Measurements from ENCODE around the gene SERPINA1. TPM values are rescaled to one million over a fixed set of nuclear protein-coding genes. Genes with fewer than 3 reads are reported as not detected.

SERPINA1 gene
- total RNA-seq, 1 experiment from 2014 or later, result not detected

- H4K20me1 ChIP-seq (ENCODE audit: insufficient read depth, low read depth, low read length), result no peaks in the 10 kb centered on the region
- H3K4me2 ChIP-seq (ENCODE audit: low read depth, low read length, poor library complexity, severe bottlenecking), result no peak overlapping the region
- no peaks in the 10 kb centered on the region; the same call in 1 of the 2 replicates for H3K27me3 ChIP-seq (ENCODE audit: low read length)
- no peak overlapping the region for H3K4me3 ChIP-seq (ENCODE audit: low read length)
- no peaks in the 10 kb centered on the region for H3K36me3 ChIP-seq (ENCODE audit: insufficient read depth, low read length)
- no peak overlapping the region for H2AFZ ChIP-seq (ENCODE audit: low read length)
- H3K9ac ChIP-seq (ENCODE audit: low read length), result no peak overlapping the region
- H3K27ac ChIP-seq (ENCODE audit: low read length), result no peak overlapping the region
- H3K9me2 ChIP-seq (replicated peaks; ENCODE audit: insufficient read depth, low read length), result no peaks in the 10 kb centered on the region
- DNase-seq, result no peak
- no peaks in the 10 kb centered on the region for H3K4me1 ChIP-seq (ENCODE audit: low read length)
- H3K79me2 ChIP-seq (ENCODE audit: low read length), result no peaks in the 10 kb centered on the region
- H3K9me3 ChIP-seq (ENCODE audit: low read length), result no peaks in the 10 kb centered on the region
Observed at GRCh38 chr14:94383777-94384176, 4.6 kb downstream of the SERPINA1 start.

- H3K36me3 ChIP-seq (ENCODE audit: insufficient read depth, low read length), result no peaks in the 10 kb centered on the region
- no peaks in the 10 kb centered on the region; the same call in 1 of the 2 replicates for H3K27me3 ChIP-seq (ENCODE audit: low read length)
- no peaks in the 10 kb centered on the region for H3K9me2 ChIP-seq (replicated peaks; ENCODE audit: insufficient read depth, low read length)
- no peak for DNase-seq
- no peaks in the 10 kb centered on the region for H4K20me1 ChIP-seq (ENCODE audit: insufficient read depth, low read depth, low read length)
- H3K27ac ChIP-seq (ENCODE audit: low read length), result no peak overlapping the region
- H3K4me2 ChIP-seq (ENCODE audit: low read depth, low read length, poor library complexity, severe bottlenecking), result no peak overlapping the region
- H3K79me2 ChIP-seq (ENCODE audit: low read length), result no peaks in the 10 kb centered on the region
- no peak overlapping the region for H3K4me3 ChIP-seq (ENCODE audit: low read length)
- no peaks in the 10 kb centered on the region for H3K4me1 ChIP-seq (ENCODE audit: low read length)
- H2AFZ ChIP-seq (ENCODE audit: low read length), result no peak overlapping the region
- no peaks in the 10 kb centered on the region for H3K9me3 ChIP-seq (ENCODE audit: low read length)
- H3K9ac ChIP-seq (ENCODE audit: low read length), result no peak overlapping the region
Observed at GRCh38 chr14:94382716-94383596, 5.4 kb downstream of the SERPINA1 start.

GRCh38 chr14:94382099-94382715 lies 6.2 kb downstream of the SERPINA1 start:
- Histone ChIP-seq H3K79me2 (ENCODE audit: low read length) (no peaks in the 10 kb centered on the region), H3K9me3 (ENCODE audit: low read length) (no peaks in the 10 kb centered on the region), H3K9ac (ENCODE audit: low read length) (no peak overlapping the region), H3K36me3 (ENCODE audit: insufficient read depth, low read length) (no peaks in the 10 kb centered on the region), H3K27ac (ENCODE audit: low read length) (no peak overlapping the region), H3K4me3 (ENCODE audit: low read length) (no peak overlapping the region), H3K27me3 (ENCODE audit: low read length) (no peaks in the 10 kb centered on the region; the same call in 1 of the 2 replicates), H3K4me1 (ENCODE audit: low read length) (no peaks in the 10 kb centered on the region), H3K9me2 (replicated peaks; ENCODE audit: insufficient read depth, low read length) (no peaks in the 10 kb centered on the region), H3K4me2 (ENCODE audit: low read depth, low read length, poor library complexity, severe bottlenecking) (no peak overlapping the region), H4K20me1 (ENCODE audit: insufficient read depth, low read depth, low read length) (no peaks in the 10 kb centered on the region), H2AFZ (ENCODE audit: low read length) (no peak overlapping the region)
- peak; percentile 57 for DNase-seq

- H4K20me1 ChIP-seq (ENCODE audit: insufficient read depth, low read depth, low read length), result no peaks in the 10 kb centered on the region
- no peak for DNase-seq
- no peaks in the 10 kb centered on the region for H3K79me2 ChIP-seq (ENCODE audit: low read length)
- no peak overlapping the region for H3K9ac ChIP-seq (ENCODE audit: low read length)
- H3K9me2 ChIP-seq (replicated peaks; ENCODE audit: insufficient read depth, low read length), result no peaks in the 10 kb centered on the region
- no peaks in the 10 kb centered on the region for H3K36me3 ChIP-seq (ENCODE audit: insufficient read depth, low read length)
- no peak overlapping the region for H3K4me2 ChIP-seq (ENCODE audit: low read depth, low read length, poor library complexity, severe bottlenecking)
- no peak overlapping the region for H3K4me3 ChIP-seq (ENCODE audit: low read length)
- H3K9me3 ChIP-seq (ENCODE audit: low read length), result no peaks in the 10 kb centered on the region
- H3K27me3 ChIP-seq (ENCODE audit: low read length), result no peaks in the 10 kb centered on the region; the same call in 1 of the 2 replicates
- H3K4me1 ChIP-seq (ENCODE audit: low read length), result no peaks in the 10 kb centered on the region
- H3K27ac ChIP-seq (ENCODE audit: low read length), result no peak overlapping the region
- H2AFZ ChIP-seq (ENCODE audit: low read length), result no peak overlapping the region
Observed at GRCh38 chr14:94381149-94382030, 7.0 kb downstream of the SERPINA1 start.

- Histone ChIP-seq H3K4me1 (ENCODE audit: low read length) (no peaks in the 10 kb centered on the region), H4K20me1 (ENCODE audit: insufficient read depth, low read depth, low read length) (no peaks in the 10 kb centered on the region), H3K79me2 (ENCODE audit: low read length) (no peaks in the 10 kb centered on the region), H3K9ac (ENCODE audit: low read length) (no peak overlapping the region), H3K27ac (ENCODE audit: low read length) (no peak overlapping the region), H3K27me3 (ENCODE audit: low read length) (no peaks in the 10 kb centered on the region; the same call in 1 of the 2 replicates), H3K9me2 (replicated peaks; ENCODE audit: insufficient read depth, low read length) (no peaks in the 10 kb centered on the region), H3K4me3 (ENCODE audit: low read length) (no peak overlapping the region), H3K36me3 (ENCODE audit: insufficient read depth, low read length) (no peaks in the 10 kb centered on the region), H3K4me2 (ENCODE audit: low read depth, low read length, poor library complexity, severe bottlenecking) (no peak overlapping the region), H3K9me3 (ENCODE audit: low read length) (no peaks in the 10 kb centered on the region), H2AFZ (ENCODE audit: low read length) (no peak overlapping the region)
- DNase-seq, result no peak
Observed at GRCh38 chr14:94380225-94381148, 7.9 kb downstream of the SERPINA1 start.

- no peaks in the 10 kb centered on the region for H3K4me1 ChIP-seq (ENCODE audit: low read length)
- H3K9ac ChIP-seq (ENCODE audit: low read length), result no peak overlapping the region
- no peak overlapping the region for H3K4me2 ChIP-seq (ENCODE audit: low read depth, low read length, poor library complexity, severe bottlenecking)
- no peak overlapping the region for H3K27ac ChIP-seq (ENCODE audit: low read length)
- H3K79me2 ChIP-seq (ENCODE audit: low read length), result no peaks in the 10 kb centered on the region
- no peak overlapping the region for H3K4me3 ChIP-seq (ENCODE audit: low read length)
- no peaks in the 10 kb centered on the region for H3K36me3 ChIP-seq (ENCODE audit: insufficient read depth, low read length)
- no peaks in the 10 kb centered on the region; the same call in 1 of the 2 replicates for H3K27me3 ChIP-seq (ENCODE audit: low read length)
- DNase-seq, result no peak
- H3K9me2 ChIP-seq (replicated peaks; ENCODE audit: insufficient read depth, low read length), result no peaks in the 10 kb centered on the region
- no peak overlapping the region for H2AFZ ChIP-seq (ENCODE audit: low read length)
- no peaks in the 10 kb centered on the region for H4K20me1 ChIP-seq (ENCODE audit: insufficient read depth, low read depth, low read length)
- no peaks in the 10 kb centered on the region for H3K9me3 ChIP-seq (ENCODE audit: low read length)
Observed at GRCh38 chr14:94379291-94380224, 8.8 kb downstream of the SERPINA1 start.

All from Karpas-422 (cell line).